ENCODE data around the gene IGLON5.

DNA sequence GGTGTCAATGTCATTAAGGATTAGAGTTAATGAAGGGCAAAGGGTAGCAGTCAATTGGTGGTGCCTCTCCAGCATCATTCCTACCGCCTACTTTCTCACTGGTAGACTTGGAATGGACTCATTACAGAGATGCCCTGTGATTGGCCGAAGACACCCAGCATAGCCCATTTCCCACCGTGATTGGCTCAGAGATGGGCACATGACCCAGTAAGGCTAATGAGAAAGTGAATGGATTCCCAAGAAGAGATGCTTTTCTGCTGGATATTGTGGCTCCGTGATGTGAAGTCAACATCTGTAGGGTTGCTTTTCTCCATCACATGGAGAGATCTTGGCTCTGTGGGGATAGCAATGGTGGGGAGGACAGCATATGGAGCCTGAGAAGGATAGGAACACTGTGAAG lies 18.9 kb downstream of the IGLON5 start:
- TF ChIP-seq TAF1 (IDR thresholded peaks at IDR 0.05; ENCODE audit: low read depth, low read length) (no peak), POLR2AphosphoS5 (IDR thresholded peaks at IDR 0.05; ENCODE audit: low read depth, low read length) (no peak), POLR2A (IDR thresholded peaks at IDR 0.05; ENCODE audit: low read depth, low read length) (no peak), POU2F2 (IDR thresholded peaks at IDR 0.05; ENCODE audit: low read depth, low read length) (no peak), PAX5 (IDR thresholded peaks at IDR 0.05; ENCODE audit: insufficient read depth, low read length, severe bottlenecking) (no peak), SPI1 (IDR thresholded peaks at IDR 0.05; ENCODE audit: low read depth, low read length) (no peak)

Measured in GM12891 (cell line).